Stimulated activated CD4-positive, alpha-beta T cell treated with anti-CD3 and anti-CD28 coated beads, TNF-alpha, amount 100 ng/mL, for 1 hour (primary cell): ENCODE data around the gene MACROH2A1.
A peak's percentile ranks its signal among the peaks of the same experiment; 100 is the strongest.

Experiments
- DNase-seq, 3 donors: peaks; one replicate each; pipeline ENCODE4 v3.0.0-alpha.2; 2020; ENCODE audit warnings: low read depth in 3 of 3, low spot score in 1 of 3

The MACROH2A1 gene

DNA sequence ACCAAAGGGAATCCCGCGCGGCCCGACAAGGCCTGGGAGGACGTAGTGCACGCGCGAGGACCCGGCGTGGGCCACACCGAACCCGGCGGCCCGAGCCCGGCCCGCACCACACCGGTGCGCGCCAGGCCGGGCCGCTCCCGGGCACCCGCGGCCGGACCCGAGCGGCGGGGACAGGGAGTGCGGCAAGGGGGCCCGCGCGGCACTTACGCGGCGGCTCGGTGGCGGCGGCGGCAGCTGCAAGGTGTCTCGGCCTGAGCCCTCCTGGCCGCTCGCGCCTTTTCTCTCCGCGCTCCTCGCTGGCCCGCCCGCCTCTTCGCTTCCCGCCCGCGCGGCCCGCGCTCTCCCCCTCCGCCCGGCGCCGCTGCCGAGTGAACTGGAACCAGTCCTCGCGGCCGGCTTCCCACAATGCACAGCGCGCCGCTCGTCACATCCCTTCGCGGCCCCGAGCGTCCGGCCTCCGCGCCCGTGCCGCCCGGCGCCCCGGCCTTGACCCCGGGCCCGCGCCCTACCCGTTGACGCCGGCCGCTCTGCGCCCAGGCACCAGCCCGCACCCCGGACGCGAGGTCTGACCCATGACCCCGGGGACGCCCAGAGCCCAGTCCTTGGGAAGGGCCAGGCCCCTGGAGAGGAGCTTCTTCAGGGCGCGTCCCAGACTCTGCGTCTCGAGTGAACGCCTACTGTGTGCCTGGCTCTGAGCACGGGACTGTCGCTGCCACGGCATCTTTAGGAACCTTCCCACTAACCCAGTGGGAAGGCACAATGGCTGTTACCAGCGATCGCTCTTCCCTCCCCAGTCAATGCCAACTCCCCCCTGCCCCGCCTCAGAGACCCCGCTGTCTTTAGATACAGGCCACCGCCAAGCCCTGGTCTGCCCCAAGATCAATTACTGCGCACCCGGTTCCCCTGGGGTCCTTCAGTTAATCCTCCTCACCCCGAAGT is at the start of gene MACROH2A1:
Gene MACROH2A1, minus strand, starts transcription at position 377 of the 939 bp plus-strand sequence. CDS start 10,138 bp downstream, outside the sequence.
- peak; percentile 32 to 76 (median 64) for DNase-seq

DNA sequence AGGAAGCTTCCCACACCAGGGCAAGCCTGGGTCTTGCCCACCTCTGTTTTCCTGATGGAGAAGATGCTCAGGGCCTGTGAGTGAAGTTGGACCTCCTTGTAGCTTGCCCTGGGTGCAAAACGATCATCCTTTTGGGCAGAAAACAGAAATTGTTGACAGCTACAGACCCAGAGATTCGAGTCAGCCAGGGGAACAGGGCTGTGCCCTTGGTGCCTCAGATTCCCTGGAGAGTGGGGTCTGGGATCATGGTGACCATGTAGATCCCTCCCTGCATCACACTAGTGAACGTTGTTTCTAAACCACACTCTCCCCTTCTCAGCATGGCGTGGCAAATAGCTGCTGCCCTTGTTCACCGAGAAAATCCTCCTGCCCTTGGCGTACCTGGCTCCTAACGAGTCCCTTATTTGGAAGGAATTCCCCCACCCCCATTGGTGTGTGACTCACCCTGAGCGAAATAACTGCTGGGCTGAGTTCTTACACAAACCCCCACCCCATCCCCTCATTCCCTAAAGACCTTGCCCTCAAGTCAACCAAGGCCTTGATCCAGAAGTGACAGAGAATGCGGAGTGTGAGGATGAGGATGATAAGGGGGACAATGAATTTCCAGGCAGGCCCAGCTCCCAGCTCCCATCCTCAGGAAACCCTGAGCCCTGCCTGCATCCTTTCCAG is 49.2 kb upstream of the MACROH2A1 start:
- DNase-seq: no peak

DNA sequence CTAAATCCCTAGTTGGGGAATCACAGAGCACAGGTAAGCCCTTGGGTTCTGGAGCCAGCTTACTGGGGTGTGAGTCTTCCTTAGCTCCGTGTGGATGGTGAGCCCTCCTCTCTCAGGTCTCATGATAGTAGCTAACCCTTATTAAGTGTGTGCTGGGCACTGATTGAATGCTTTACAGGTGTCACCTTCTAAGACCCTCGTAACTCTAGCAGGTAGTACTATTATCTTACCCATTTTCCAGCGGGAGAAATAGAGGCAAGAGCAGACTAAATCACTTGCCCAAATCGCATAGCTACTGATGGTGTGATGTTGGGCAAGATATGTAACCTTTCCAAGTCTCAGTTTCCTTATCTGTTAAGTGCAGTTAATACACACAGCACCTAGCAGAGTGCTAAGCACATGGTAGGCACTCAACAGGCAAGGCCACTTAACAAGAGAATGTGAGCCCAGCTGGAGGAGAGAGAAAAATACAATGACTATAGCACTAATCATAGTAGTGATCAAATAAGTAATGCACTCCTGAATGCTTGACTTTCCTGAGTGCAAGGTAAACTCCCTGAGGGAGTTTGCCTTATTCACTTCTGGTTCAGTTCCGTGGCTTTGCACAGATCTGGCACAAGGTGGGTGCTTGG is 48.4 kb upstream of the MACROH2A1 start, which contains the start of gene DCANP1:
Gene DCANP1, minus strand, starts transcription at position 51 of the 632 bp plus-strand sequence. CDS start 240 bp downstream, outside the sequence.
- no peak for DNase-seq

DNA sequence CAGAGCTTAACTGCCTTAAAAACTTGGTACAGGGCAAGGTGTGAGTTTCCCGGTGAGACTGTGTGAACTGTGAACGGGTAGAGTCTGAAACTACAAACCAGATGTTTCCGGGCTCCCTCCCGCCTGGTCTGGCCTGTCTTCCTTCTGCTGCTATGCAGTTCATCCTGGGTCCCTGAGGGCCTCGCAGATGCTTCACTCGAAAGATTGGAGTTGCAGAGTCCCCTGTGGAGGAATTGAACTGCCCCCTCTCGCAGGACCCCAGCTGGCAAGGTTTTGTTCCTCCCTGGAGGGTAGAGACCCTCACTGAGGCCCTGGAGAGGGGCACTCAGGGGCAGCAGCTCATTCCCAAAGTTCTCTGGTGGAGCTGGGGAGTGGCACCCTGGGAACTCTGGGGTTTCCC is 47.6 kb upstream of the MACROH2A1 start:
- DNase-seq: no peak

DNA sequence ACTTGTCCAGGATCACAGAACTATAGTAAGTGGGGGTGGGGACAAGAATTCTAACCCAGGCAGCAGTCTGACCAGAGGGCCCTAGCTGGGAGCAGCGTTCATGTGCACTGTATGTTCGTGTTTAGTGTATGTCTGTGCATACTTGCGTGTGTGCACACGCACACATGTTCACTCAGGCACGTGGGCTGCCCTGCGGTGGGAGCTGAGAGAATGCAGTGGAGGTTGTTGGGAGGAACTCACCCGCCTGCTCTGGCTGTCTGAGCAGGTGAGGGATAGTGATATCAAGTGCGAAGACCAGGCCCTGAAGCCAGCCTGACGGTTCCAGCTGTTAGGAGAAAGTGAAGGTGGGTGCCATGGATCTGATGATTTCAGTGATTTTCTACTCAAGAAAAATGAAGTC is 47.2 kb upstream of the MACROH2A1 start:
- DNase-seq: no peak

DNA sequence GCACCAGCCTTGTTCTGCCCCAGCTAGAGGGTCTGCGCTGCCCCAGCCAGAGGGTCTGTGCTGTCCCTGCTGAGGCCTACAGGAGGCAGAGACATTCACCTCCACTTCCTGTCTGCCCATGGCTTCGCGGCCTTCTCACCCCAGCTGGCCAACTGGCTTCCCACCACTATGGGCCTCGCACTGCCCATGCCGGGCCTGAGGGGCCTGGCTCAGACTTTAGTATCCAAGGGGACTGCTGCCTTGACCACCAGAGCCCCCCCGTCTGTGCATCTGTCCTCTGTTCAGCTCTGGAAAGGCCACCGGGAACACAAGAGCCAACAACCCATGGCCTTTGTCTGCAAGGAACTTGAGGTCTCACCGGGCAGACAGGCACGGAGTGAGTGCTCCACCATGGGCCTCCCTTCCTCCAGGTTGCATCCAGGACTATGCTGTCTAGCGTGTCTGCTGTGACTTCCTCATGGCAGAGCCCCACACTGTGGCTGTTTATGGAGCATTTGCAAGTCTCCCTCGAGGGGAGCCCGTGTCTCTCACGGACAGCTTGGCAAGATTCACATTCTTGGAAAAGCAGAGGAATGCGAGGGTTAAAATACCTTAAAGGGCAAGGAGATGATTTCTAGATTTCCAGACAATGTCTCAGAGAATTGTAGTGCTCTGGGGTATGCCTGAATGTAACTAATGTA is 46.4 kb upstream of the MACROH2A1 start:
- no peak for DNase-seq

DNA sequence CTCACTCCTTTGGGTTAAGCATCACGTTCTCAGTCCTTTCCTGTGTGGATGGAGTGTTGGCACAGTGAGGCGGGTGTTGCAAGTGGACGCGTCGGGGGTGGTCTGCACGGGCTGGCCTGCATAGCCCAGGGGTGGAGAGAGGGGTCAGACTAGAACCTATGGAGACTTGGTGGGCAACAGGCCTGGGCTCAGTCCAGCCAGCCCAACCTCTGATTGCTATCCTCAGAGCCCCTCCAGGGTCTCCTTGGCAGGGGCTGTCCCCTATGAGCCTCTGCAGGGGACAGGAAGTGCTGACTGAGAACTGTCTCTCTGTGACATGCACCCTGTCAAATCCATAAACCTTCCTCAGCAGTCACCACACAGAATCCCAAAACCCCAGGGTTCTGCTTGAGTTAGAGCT is 45.9 kb upstream of the MACROH2A1 start:
- no peak for DNase-seq

DNA sequence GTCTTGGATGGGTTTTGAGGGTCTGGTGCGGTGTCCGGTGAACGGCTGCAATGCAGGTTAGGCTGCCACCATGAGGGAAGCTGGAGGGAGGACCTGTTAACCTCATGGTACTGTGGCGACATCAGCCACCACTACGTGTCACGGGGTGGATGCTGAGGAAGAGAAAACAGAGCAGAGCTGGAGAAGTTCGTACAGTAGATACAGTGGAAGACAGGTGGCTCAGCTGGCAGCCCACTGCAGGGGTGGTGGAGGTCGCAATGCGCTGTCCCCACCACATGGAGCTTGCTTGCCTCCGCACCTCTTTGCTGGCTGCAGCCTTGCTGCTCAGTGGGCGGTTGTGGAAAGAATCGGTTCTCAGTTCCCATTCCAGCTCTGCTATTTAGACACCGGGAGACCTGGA is 45.3 kb upstream of the MACROH2A1 start:
- DNase-seq: no peak

DNA sequence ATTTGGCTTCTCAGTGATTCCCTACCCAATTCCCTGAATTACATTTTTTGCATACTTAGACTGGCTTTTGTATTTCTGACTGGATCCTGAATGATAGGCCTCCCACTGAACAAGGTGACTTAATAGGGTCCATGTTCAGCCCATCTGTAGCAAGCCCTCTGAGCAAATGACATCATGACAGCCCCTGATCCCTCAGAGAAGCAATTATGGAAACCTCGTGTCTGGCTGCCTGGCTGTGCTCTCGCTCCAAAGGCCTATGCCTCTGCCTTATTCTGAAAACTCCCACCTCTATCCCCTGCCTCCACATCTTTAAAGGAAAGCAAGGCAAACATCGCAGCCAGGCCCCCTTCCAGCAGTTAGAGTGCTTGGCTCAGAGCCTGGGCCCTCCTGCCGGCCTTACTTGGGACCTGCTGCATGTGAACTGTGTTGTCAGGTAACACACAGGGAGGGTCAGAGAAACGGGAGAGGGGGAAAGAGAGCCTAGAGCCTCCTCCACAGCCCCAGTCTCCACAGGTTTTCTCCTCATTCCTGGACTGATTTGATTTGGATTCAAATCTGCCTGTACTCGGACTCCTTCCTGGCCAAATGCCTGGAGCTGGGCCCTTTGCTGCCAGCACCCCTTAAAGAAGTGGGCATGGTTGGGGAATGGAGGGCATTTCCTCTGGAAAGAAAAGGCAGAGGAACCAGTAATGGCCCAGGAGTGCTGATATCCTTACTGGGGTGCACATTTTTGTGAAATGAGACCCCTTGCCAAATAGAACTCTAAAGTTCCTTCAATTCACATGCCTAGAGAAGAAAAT is 44.3 kb upstream of the MACROH2A1 start:
- DNase-seq: no peak

DNA sequence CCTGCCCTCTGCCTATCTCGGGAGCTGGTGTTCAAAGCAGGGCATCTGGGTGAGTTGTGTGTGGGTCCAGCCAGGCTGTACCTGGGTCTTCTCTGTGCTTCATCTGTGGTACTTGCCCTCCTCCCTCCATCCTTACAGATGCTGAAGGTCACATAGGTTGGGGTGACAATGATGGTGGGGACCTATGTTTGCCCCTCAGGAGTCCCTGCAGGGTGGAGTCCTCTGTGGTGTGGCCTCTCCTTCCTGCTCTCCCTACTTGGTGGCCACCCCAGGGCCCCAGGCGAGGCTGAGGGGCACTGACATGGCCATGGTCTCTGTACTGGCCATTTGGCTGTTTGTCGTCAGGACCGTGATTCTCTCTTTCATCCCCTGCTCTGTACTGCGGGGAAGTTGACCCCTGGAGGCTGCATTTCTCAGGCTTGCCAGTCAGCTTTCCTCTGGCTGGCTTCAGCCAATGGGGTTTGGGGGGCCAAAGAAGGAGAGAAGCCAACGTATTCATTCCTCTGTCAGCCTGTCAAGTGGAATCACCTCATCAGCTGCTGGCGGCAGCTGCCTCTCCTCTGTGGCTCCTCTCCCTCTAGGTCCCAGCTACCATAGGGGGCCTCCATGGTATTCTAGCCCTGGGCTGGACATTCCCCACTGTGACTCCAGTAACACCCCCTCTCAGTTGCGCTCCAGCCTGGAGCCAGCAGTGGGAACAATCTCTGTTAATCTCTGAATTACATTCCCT is 43.6 kb upstream of the MACROH2A1 start:
- no peak for DNase-seq

DNA sequence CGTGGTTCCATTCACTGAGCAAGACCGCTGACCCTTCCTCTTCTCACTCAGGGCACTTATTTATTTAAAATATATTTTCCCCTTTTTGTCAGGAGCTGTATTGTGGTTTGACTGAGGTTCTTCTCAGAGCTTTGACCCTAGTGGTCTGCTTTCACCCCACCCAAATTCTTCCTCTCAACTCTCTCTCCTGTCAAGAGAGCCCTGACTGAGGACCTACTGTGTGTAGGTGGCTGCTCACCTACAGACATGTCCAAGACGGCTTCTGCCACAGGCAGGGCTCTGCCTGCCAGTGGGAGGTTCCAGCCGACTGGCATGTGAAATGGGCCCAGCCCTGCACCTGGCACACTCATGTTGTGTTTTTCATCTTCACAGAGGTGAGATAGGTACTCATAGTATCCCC is 42.9 kb upstream of the MACROH2A1 start:
- no peak for DNase-seq

DNA sequence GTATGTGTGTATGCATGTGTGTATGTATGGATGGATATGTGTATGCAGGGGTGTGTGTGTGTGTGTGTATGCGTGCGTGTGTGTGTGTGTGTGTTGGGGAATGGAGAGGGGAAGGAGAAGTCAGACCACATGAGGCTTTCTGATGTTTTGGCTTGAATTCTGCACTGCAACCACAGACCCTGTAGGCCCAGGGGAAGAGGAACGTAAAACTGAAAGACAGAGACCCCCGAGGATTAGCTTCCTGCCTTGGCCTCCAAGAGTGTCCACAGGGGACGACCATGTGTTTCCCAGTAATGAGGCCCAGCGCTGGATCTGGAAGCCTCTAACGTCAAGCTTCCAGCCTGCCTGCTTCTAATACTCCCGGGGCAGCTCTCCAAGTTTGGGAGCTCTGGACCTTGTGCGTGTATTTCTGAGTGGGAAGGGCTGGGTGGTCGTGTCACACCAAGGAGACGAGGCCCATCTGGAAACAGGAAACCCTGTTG is 42.4 kb upstream of the MACROH2A1 start:
- DNase-seq: no peak

DNA sequence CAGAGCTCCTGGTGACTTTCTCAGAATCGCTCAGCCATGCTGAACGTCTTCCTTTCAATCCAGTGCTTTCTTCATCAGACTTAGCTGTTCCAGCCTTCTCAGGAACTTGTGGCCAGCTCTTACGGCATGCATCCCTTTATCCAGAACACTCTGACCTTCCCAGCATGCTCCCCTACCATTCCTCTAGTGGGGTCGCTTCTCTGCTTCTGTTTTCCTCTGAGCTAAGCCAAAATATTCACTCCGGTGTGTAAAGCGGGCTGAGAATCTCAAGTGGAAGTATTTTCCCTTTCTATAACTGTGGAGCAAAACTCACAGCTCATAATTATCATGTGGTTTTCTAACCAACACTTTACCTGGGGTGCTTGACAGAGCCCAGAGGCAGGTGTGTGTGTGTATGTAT is 41.9 kb upstream of the MACROH2A1 start:
- no peak for DNase-seq

DNA sequence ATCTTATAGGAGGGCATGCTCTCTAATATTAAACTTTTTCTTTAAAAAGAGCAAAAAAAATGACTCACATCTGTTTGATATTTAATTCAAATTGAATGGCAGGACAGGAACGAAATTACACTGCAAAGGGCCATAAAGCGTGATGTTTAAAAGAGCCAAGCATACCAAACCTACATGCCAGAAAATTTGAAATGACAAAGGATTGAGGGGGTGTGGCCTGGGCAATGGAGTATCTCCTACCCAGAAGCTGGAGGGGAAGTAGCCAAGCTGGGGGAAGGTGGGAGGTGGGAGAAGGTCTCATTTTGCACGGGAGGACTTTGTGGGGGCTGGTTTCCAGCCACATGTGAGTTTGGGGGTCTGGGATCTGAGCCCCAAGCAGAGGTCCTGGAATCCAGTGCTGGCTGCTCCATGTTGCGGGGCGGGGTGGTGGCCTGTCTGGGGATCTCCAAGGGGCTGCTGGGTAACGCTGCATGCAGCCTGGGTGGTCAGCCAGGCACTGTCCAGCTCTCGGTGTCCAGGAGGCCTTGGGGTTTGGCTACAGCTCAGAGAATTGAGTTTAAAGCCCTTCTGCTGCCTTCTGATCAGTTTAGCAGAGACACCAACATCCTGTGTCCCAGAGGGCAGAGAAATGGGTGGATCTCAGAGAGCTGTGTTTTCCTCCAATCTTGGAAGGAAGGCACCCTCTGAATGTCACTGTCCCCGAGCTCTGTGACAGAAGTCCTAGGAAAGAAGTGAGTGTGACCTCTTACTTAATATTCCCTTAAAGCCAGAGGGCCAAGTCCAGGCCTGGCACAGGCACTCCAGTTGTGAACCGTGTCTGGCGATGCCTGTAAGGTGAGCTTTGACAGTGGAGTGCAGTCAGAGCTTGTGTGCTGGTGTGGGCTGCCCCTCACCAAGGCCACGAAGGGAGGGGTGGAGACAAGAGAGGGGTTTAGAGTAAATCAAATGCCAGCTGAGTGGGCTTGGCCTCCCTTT is 40.5 kb upstream of the MACROH2A1 start:
- DNase-seq: no peak

DNA sequence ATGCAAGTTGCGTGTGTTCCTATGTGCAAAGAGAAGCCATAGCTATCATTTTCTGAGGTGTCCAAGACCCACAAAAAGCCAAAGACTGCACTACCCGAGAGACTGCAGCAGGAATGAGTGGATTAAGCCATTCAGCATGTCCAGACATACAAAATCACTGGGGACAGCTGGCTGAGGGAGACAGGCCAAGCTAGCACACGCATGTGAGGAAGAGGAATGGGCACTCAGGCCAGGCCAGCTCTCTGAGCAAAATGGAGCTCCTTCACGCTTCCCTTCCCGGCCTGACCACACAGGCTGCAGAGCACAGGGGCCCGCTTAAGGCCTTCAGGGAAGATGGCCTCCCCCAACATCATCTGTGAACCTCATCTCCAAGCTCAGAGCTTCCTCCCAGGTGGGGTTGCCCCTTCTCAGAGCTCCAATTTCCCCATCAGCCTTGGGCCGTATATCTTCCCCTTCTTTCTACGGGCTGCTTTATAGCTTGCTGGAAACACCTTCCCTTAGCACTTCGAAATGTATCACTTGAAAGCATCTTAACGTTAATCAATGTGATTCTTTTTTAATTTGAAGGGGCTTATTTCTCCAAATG is 39.7 kb upstream of the MACROH2A1 start:
- no peak for DNase-seq

DNA sequence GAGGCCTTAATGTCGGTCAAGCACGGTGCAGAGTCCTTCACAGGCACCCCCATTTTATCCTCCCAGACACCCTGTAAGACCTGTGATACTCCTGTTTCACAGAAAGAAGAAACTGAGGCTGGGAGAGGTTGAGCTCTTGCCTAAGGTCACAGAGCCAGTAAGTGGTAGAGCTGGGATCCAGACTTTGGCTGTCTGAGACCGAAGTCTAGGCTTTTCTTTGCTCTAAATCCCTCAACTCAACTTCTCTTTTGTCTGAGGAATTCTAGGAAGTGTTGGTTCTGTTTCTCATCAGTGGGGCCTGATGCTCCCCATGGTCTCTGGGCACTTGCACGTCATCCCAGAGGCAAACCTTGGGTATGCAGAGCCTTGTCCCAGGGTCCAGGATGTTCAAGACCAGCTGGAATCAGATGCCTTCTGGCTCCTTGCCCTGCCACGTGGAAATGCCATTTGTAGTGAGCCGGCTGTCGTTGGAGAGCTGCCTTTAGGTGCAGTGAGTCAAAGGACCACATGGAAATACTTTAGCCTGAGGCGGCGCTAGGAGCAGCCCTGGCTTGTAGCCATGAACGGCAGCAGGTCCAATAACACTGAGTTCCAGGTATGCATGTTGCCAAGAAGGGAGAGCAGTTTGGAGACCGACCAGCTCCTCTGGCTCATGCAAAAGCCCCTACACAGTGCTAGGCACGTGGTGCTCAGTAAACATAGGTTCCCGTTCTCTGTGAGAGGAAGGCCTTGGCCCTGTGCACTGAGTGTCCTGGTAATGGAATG is 38.9 kb upstream of the MACROH2A1 start:
- DNase-seq: no peak

DNA sequence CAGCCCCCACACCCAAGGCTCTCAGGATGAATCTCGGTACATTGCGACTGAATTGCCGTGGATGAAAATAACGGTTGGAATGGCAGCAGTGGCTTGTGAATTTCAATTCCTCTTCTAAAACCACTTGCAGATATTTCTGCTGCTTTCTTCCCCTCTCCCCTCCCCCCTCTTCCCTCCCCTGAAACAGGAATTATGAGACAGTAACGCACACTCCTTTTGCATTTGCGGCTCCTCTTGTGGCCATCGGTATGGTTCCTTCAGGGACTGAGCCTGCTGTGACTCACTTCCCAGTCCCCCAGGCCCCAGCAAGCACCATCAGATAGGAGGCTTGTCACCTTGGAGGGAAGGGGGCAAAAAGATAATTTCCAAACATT is 38.4 kb upstream of the MACROH2A1 start:
- DNase-seq: no peak
